Muscle of leg (tissue), 11 donors: ENCODE results near the gene TMTC2. TPM values are rescaled to one million over a fixed set of nuclear protein-coding genes. Genes with fewer than 3 reads are reported as not detected.

Experiments used
- DNase-seq: peaks from one replicate; pipeline ENCODE4 v3.0.0; 2013
- H3K27ac ChIP-seq: one replicate; pipeline ENCODE4 v1.5.1; 2013; ENCODE audit warnings: mild to moderate bottlenecking, low read length, control low read depth
- H3K27me3 ChIP-seq: one replicate; pipeline ENCODE4 v1.6.1; 2013; ENCODE audit warnings: low read length; ENCODE audit not compliant: control insufficient read depth, insufficient read depth
- H3K36me3 ChIP-seq: one replicate; pipeline ENCODE4 v1.6.1; 2013; ENCODE audit warnings: low read length; ENCODE audit not compliant: control insufficient read depth, insufficient read depth
- H3K4me1 ChIP-seq: one replicate; pipeline ENCODE4 v1.6.1; 2013; ENCODE audit warnings: low read length; ENCODE audit not compliant: control insufficient read depth, insufficient read depth
- H3K4me3 ChIP-seq: one replicate; pipeline ENCODE4 v1.5.1; 2013; ENCODE audit warnings: low read length, control low read depth
- H3K9me3 ChIP-seq: replicated peaks from 2 replicates; pipeline ENCODE4 v1.6.1; 2013; ENCODE audit warnings: low read depth, low read length; ENCODE audit not compliant: control insufficient read depth
- WGBS: methylation state at CpG from one replicate; pipeline ENCODE4 v1.1.5; 2013; ENCODE audit warnings: missing lambda C conversion rate; ENCODE audit not compliant: insufficient coverage; 5-methylcytosine and 5-hydroxymethylcytosine counted together
- polyA plus RNA-seq, 8 donors: library from polyadenylated mRNA; unstranded; fragments of 120-200 nt; gene quantifications; one replicate each; pipeline versions ENCODE4 v1.2.1 to v1.2.3, GENCODE V29; 2013; ENCODE audit warnings: inconsistent platforms in 1 of 8, low replicate concordance in 1 of 8; ENCODE audit not compliant: insufficient read length in 8 of 8, insufficient read depth in 1 of 8
- total RNA-seq: library from RNA; stranded (reverse); fragments of 120-200 nt; gene quantifications from one replicate; pipeline ENCODE4 v1.2.4, GENCODE V29; 2013

The TMTC2 gene
- total and polyA plus RNA-seq, 9 donors: 10.8 to 24.8 (median 18.3) TPM

DNA sequence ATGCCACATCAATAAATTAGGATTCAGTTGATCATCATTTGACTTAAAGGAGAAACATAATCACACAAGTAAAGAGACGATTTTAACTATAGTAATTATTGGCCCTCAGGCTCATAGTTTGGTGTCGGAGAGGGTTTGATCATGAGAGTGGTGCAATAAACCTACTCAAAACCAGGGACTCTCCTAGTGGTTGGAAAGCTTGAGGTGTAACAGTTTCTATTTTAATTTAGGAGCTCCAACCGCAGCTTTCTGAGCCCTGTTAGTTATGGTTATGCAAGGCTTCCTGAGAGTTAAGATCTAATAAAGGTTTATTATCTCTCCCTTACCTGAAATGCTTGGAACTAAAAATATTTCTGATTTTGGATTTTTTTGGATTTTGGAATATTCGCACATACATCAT is 36.4 kb downstream of the TMTC2 start:
- WGBS: no CpG with 5 or more reads among the region's 4 CpGs
- no peaks in the 10 kb centered on the region for H3K4me1 ChIP-seq

DNA sequence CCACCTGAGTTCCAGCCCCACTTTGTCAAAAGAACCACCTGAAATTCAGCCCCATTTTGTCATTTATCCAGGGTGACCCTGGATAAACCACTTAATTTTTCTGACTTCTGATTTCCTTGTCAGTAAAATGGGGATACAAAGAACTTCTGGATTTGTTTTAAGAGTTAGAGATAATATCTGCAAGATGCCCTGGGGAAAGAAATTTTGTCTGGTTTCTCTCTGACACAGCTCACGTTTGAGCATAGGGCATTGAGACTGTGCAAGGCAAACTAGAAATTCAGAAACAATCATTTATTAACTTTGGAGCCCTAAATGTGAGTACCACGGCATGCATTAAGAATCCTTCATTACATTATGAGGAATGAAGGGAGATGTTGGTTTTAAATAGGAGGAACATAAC is 37.2 kb downstream of the TMTC2 start:
- Histone ChIP-seq H3K27ac (no peak overlapping the region), H3K9me3 (no peaks in the 10 kb centered on the region), H3K36me3 (no peaks in the 10 kb centered on the region), H3K4me3 (no peak overlapping the region), H3K27me3 (no peaks in the 10 kb centered on the region), H3K4me1 (no peaks in the 10 kb centered on the region)
- no peak for DNase-seq
- no CpG with 5 or more reads among the region's 2 CpGs for WGBS

More for the DNA sequence above, 36.4 kb downstream of the TMTC2 start:
- no peaks in the 10 kb centered on the region for H3K9me3 ChIP-seq
- no peaks in the 10 kb centered on the region for H3K36me3 ChIP-seq
- no peak overlapping the region for H3K27ac ChIP-seq
- no peak overlapping the region for H3K4me3 ChIP-seq
- no peak for DNase-seq
- H3K27me3 ChIP-seq: no peaks in the 10 kb centered on the region

DNA sequence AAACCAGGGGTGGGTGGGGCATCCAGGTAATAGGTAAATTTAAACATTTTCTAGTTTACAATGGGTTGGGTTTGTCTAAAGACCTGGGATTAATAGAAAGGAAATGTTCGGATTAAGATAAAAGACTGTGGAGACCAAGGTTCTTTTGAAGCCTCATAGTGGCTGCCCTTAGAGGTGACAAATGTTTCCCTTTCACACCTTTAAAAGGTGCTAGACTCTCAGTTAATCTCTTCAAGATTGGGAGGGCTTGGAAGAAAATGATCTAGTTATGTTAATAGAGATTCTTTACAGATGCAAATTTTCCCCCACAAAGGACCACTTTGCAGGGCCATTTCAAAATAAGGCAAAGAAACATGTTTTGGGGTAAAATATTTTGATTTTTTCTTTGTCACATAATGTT is 39.0 kb downstream of the TMTC2 start:
- H3K36me3 ChIP-seq: no peaks in the 10 kb centered on the region
- DNase-seq: no peak
- 80% methylated on average over 1 of the region's 1 CpG for WGBS
- no peak overlapping the region for H3K27ac ChIP-seq
- no peaks in the 10 kb centered on the region for H3K9me3 ChIP-seq
- no peak overlapping the region for H3K4me3 ChIP-seq
- H3K27me3 ChIP-seq: no peaks in the 10 kb centered on the region
- H3K4me1 ChIP-seq: no peaks in the 10 kb centered on the region

DNA sequence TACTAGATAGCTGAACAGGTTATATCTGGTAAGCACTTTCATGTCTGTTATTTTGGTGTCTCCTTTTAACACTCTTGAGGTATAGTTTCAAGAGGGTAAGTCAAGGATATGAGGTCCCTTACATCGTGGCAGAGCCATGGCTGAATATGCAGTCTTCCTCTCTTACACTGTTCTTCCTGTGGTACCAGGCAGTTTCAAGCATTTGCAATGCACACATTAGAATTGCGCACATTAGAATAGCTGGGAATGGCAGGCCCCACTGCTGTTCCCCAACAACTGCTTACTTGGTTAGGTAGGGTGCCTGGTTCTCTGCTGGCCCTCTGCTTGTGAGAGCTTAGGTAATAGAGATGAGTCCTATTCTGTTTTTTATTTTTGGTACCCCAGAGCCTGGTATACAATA is 41.2 kb downstream of the TMTC2 start:
- Histone ChIP-seq H3K4me1 (no peaks in the 10 kb centered on the region), H3K27ac (no peak overlapping the region), H3K27me3 (no peaks in the 10 kb centered on the region), H3K4me3 (no peak overlapping the region), H3K36me3 (no peaks in the 10 kb centered on the region), H3K9me3 (no peaks in the 10 kb centered on the region)
- no CpG with 5 or more reads among the region's 2 CpGs for WGBS
- no peak for DNase-seq

GRCh38 chr12:82728710-82729109 is 42.0 kb downstream of the TMTC2 start:
- no peaks in the 10 kb centered on the region for H3K4me1 ChIP-seq
- H3K27ac ChIP-seq: no peak overlapping the region
- DNase-seq: no peak
- H3K27me3 ChIP-seq: no peaks in the 10 kb centered on the region
- 91% methylated on average over 21 of the region's 22 CpGs for WGBS
- H3K4me3 ChIP-seq: no peak overlapping the region
- H3K36me3 ChIP-seq: peaks cover under 1% of the 10 kb centered on the region
- H3K9me3 ChIP-seq: no peaks in the 10 kb centered on the region

DNA sequence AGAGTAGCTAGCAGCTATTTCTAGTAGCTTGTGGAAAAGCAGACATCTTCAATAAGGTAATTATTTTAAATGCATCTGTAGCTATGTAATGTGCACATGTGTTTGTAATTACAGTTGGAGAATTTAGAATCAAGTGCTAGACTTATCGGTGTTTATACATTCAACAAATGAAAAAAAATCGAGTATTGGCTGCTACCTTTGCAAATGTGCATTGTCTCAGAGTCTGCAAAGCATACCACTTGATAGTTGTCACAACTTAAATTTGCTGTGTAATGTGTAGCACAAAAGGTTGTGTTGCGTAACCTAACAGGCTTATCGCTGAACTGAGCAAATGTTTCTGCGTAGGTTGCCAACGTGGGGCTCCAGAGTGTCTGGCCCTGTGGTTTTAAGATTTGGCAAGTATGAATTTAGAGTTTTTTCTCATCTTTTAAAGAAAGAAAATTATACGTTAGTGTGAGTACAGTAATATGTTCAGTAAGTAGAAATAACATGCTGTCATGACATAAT is 44.3 kb downstream of the TMTC2 start:
- WGBS: 66% methylated on average over 4 of the region's 7 CpGs

GRCh38 chr12:82740129-82741000 is 53.7 kb downstream of the TMTC2 start:
- Histone ChIP-seq H3K4me3 (no peak overlapping the region), H3K36me3 (no peaks in the 10 kb centered on the region), H3K27me3 (no peaks in the 10 kb centered on the region), H3K9me3 (no peaks in the 10 kb centered on the region), H3K4me1 (no peaks in the 10 kb centered on the region), H3K27ac (no peak overlapping the region)
- 81% methylated on average over 6 of the region's 7 CpGs for WGBS
- no peak for DNase-seq

More for the DNA sequence above, 44.3 kb downstream of the TMTC2 start:
- Histone ChIP-seq H3K27me3 (no peaks in the 10 kb centered on the region), H3K27ac (no peak overlapping the region), H3K4me3 (no peak overlapping the region), H3K9me3 (no peaks in the 10 kb centered on the region), H3K36me3 (peaks cover 5% of the 10 kb centered on the region), H3K4me1 (no peaks in the 10 kb centered on the region)
- DNase-seq: peak; percentile 62

GRCh38 chr12:82745063-82745674 is 58.5 kb downstream of the TMTC2 start:
- H3K4me1 ChIP-seq: no peaks in the 10 kb centered on the region
- no peaks in the 10 kb centered on the region for H3K27me3 ChIP-seq
- DNase-seq: no peak
- H3K4me3 ChIP-seq: no peak overlapping the region
- WGBS: no CpG with 5 or more reads among the region's 4 CpGs
- H3K36me3 ChIP-seq: no peaks in the 10 kb centered on the region
- no peak overlapping the region for H3K27ac ChIP-seq
- no peaks in the 10 kb centered on the region for H3K9me3 ChIP-seq

DNA sequence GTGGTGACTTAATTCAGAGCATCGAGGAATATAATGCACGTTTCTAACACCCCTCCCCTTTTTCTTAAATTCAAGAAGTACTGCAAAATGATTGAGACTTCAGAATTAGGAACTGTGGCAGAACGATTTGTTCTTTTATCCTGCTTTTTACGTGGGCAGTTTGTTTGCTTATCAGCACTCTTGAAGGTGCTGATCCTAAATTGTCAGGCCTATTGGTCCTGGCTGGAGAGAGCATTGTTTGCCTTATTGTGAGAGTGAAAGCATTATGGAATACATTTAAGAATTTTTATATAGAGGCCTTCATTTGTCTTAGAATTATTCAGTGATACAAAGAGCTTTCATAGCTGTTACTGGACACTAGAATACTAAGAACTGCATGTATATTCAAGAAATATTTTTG is 59.1 kb downstream of the TMTC2 start:
- no peaks in the 10 kb centered on the region for H3K27me3 ChIP-seq
- H3K36me3 ChIP-seq: no peaks in the 10 kb centered on the region
- no peaks in the 10 kb centered on the region for H3K9me3 ChIP-seq
- DNase-seq: no peak
- no CpG with 5 or more reads among the region's 4 CpGs for WGBS
- H3K27ac ChIP-seq: no peak overlapping the region
- no peak overlapping the region for H3K4me3 ChIP-seq
- no peaks in the 10 kb centered on the region for H3K4me1 ChIP-seq

DNA sequence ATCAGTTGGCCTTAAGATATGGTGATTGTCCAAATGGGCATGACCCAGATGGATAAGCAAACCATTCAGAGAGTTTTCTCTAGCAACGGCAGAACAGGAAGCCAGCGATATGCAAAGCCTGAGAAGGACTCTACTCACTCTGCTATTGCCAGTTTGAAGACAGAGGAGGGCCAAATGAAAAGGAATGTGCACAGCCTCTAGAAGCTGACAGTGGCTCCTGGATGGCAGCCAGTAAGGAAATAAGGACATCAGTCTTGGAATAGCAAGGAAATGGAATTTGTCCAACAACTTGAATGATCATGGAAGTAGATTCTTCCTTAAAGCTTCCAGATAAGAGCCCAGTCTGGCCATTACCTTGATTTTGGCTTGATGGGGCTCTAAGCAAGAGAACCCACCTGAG is 60.0 kb downstream of the TMTC2 start:
- no peak overlapping the region for H3K4me3 ChIP-seq
- H3K4me1 ChIP-seq: no peaks in the 10 kb centered on the region
- no peaks in the 10 kb centered on the region for H3K9me3 ChIP-seq
- no peak overlapping the region for H3K27ac ChIP-seq
- WGBS: 75% methylated on average over 2 of the region's 2 CpGs
- H3K27me3 ChIP-seq: no peaks in the 10 kb centered on the region
- DNase-seq: peak; percentile 18
- H3K36me3 ChIP-seq: no peaks in the 10 kb centered on the region
